PC-9 (cell line): ENCODE results near the gene LINGO3.

Experiments
- EZH2 ChIP-seq: fragments of 200-600 bp; sonication (generic); IDR thresholded peaks from 2 replicates; pipeline ENCODE4 v1.8.0; 2017; ENCODE audit warnings: antibody characterized with exemption, low read depth
- TF ChIP-seq, protein P1 (sequence below): fragments of 200-600 bp; sonication (generic); conservative IDR thresholded peaks from 2 replicates; pipeline ENCODE4 v1.6.1; 2017; ENCODE audit warnings: mixed run types, antibody characterized with exemption, mild to moderate bottlenecking, moderate library complexity

DNA sequence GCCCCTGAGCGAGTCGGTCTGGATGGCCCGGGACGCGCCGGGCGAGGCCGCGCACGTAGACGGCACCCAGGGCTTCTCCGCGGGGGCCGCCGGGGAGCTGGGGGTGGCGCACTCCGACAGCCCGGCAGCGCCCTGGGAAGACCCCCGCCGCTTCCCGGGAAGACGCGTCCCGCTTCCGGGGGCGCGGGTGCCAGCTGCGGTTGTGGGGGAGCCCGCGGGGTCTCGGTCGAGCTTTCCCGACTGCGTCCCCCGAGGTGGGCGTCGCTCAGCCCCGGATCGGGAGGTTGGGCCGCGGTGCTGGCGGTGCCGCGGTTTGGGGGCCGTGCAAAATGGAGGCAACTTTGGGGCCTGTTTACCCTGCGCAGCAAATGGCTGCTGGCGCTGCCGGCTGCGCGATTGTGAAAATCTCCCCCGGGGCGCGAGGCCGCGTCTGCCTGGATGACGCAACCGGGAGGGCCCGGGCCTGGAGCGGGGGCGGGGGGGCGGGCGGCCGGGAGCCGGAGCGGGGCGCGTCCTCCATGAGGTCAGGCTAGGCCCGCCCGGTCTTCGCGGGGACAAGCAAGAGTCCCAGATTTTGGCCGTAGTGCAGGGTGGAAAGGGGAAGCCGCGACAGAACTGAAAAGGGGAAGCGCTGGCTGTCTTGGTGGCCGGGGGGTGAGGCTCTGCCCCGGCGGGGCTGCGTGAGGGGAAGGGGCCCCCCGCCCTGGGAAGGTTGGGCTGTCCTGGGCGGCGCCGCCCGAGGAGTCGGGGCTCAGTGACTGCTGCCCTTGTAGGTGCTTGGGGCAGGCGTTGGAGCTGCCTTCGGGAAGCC lies 37.3 kb downstream of the LINGO3 start:
- TF ChIP-seq, protein P1, sequence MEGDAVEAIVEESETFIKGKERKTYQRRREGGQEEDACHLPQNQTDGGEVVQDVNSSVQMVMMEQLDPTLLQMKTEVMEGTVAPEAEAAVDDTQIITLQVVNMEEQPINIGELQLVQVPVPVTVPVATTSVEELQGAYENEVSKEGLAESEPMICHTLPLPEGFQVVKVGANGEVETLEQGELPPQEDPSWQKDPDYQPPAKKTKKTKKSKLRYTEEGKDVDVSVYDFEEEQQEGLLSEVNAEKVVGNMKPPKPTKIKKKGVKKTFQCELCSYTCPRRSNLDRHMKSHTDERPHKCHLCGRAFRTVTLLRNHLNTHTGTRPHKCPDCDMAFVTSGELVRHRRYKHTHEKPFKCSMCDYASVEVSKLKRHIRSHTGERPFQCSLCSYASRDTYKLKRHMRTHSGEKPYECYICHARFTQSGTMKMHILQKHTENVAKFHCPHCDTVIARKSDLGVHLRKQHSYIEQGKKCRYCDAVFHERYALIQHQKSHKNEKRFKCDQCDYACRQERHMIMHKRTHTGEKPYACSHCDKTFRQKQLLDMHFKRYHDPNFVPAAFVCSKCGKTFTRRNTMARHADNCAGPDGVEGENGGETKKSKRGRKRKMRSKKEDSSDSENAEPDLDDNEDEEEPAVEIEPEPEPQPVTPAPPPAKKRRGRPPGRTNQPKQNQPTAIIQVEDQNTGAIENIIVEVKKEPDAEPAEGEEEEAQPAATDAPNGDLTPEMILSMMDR = no peak
- no peak for TF ChIP-seq EZH2
